DOHH2 (cell line): ENCODE data around the gene DDR2.

Experiments used
- H3F3A ChIP-seq: fragments of 200-600 bp; sonication (generic), shearing (Covaris generic); 2 replicates; pipeline ENCODE4 v1.6.0; 2016; ENCODE audit warnings: antibody characterized with exemption, mild to moderate bottlenecking; ENCODE audit not compliant: control insufficient read depth, insufficient read depth
- H3K27ac ChIP-seq: fragments of 200-600 bp; sonication (generic); 2 replicates; pipeline ENCODE4 v1.5.1; 2014; ENCODE audit warnings: low read depth, mild to moderate bottlenecking, low read length, moderate library complexity
- H3K27me3 ChIP-seq: fragments of 200-600 bp; sonication (generic); 2 replicates; pipeline ENCODE4 v1.6.1; 2014; ENCODE audit warnings: mild to moderate bottlenecking, low read length, mixed read lengths; ENCODE audit not compliant: control insufficient read depth
- H3K36me3 ChIP-seq: fragments of 200-600 bp; sonication (generic); 2 replicates; pipeline ENCODE4 v1.6.1; 2014; ENCODE audit warnings: mild to moderate bottlenecking, low read length, moderate library complexity, mixed read lengths; ENCODE audit not compliant: control insufficient read depth
- H3K4me1 ChIP-seq: fragments of 200-600 bp; sonication (generic); 2 replicates; pipeline ENCODE4 v1.6.1; 2014; ENCODE audit warnings: mild to moderate bottlenecking, low read length, mixed read lengths; ENCODE audit not compliant: control insufficient read depth
- H3K4me2 ChIP-seq: fragments of 200-600 bp; sonication (generic); 2 replicates; pipeline ENCODE4 v1.6.0; 2014; ENCODE audit warnings: mild to moderate bottlenecking, low read length, moderate library complexity
- H3K4me3 ChIP-seq: fragments of 200-600 bp; sonication (generic); 2 replicates; pipeline ENCODE4 v1.5.1; 2014; ENCODE audit warnings: mild to moderate bottlenecking, low read length, mixed read lengths
- H3K79me2 ChIP-seq: fragments of 200-600 bp; sonication (generic); 2 replicates; pipeline ENCODE4 v1.6.1; 2014; ENCODE audit warnings: mild to moderate bottlenecking, low read length, mixed read lengths; ENCODE audit not compliant: control insufficient read depth
- H3K9me2 ChIP-seq: fragments of 200-600 bp; sonication (generic); replicated peaks from 2 replicates; pipeline ENCODE4 v1.6.1; 2014; ENCODE audit warnings: mild to moderate bottlenecking, low read length, mixed read lengths; ENCODE audit not compliant: control insufficient read depth
- H3K9me3 ChIP-seq: fragments of 200-600 bp; sonication (generic); 2 replicates; pipeline ENCODE4 v1.6.1; 2014; ENCODE audit warnings: antibody characterized with exemption, low read length, mixed read lengths; ENCODE audit not compliant: control insufficient read depth, insufficient read depth
- H4K20me1 ChIP-seq: fragments of 200-600 bp; sonication (generic); 2 replicates; pipeline ENCODE4 v1.6.0; 2014; ENCODE audit warnings: low read depth, mild to moderate bottlenecking, antibody characterized with exemption, low read length, moderate library complexity; ENCODE audit not compliant: control insufficient read depth, insufficient read depth
- CTCF ChIP-seq: fragments of 200-600 bp; sonication (generic); IDR thresholded peaks from one replicate; pipeline ENCODE4 v1.5.1; 2014; ENCODE audit warnings: antibody characterized with exemption, mild to moderate bottlenecking, low read depth, low read length; ENCODE audit not compliant: poor library complexity, severe bottlenecking
- EZH2phosphoT487 ChIP-seq: fragments of 200-600 bp; sonication (generic); IDR thresholded peaks from 2 replicates; pipeline ENCODE4 v1.6.1; 2017; ENCODE audit warnings: borderline replicate concordance, mild to moderate bottlenecking, antibody characterized with exemption, low read length, moderate library complexity, mixed read lengths

The DDR2 gene

GRCh38 chr1:162694911-162695310 lies 62.6 kb downstream of the DDR2 start:
- H3K9me2 ChIP-seq = no peaks in the 10 kb centered on the region
- H3K9me3 ChIP-seq = no peaks in the 10 kb centered on the region
- no peaks in the 10 kb centered on the region for H3K79me2 ChIP-seq
- no peaks in the 10 kb centered on the region for H3K4me1 ChIP-seq
- H3K4me3 ChIP-seq = no peak overlapping the region
- no peak for TF ChIP-seq EZH2phosphoT487
- TF ChIP-seq CTCF = no peak
- H3K36me3 ChIP-seq = no peaks in the 10 kb centered on the region
- H4K20me1 ChIP-seq = no peaks in the 10 kb centered on the region
- H3K27me3 ChIP-seq = peaks cover 4% of the 10 kb centered on the region; the same call in 1 of the 2 replicates
- H3F3A ChIP-seq = no peaks in the 10 kb centered on the region
- no peak overlapping the region for H3K4me2 ChIP-seq
- H3K27ac ChIP-seq = no peak overlapping the region

DNA sequence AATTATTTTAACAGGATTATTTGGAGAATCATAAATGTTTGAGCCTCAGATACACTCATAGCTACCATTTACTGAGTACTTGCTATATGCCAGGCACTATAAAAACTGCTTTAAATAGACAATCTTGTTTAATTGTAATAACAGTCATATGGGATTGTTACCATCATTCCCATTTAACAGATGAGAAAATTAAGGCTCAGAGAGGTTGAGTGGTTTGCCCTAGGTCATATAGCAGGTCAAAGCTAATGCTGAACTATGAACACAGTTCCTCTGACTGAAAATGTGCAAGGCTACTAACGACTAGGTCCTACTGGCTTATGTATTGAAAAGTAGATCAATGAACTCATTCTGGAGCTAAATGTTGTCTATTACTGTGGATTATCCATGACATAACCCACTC lies 63.4 kb downstream of the DDR2 start:
- H3K4me2 ChIP-seq = no peak overlapping the region
- peaks cover 4% of the 10 kb centered on the region; the same call in 1 of the 2 replicates for H3K27me3 ChIP-seq
- no peaks in the 10 kb centered on the region for H4K20me1 ChIP-seq
- H3K9me3 ChIP-seq = no peaks in the 10 kb centered on the region
- H3K9me2 ChIP-seq = no peaks in the 10 kb centered on the region
- no peaks in the 10 kb centered on the region for H3K36me3 ChIP-seq
- H3K4me1 ChIP-seq = no peaks in the 10 kb centered on the region
- no peak for TF ChIP-seq EZH2phosphoT487
- TF ChIP-seq CTCF = no peak
- H3K4me3 ChIP-seq = no peak overlapping the region
- no peak overlapping the region for H3K27ac ChIP-seq
- no peaks in the 10 kb centered on the region for H3F3A ChIP-seq
- no peaks in the 10 kb centered on the region for H3K79me2 ChIP-seq

- Histone ChIP-seq H3K36me3 (no peaks in the 10 kb centered on the region), H3F3A (no peaks in the 10 kb centered on the region), H3K9me2 (no peaks in the 10 kb centered on the region), H3K27ac (no peak overlapping the region), H3K4me1 (no peaks in the 10 kb centered on the region), H3K79me2 (no peaks in the 10 kb centered on the region), H3K4me2 (no peak overlapping the region), H3K27me3 (peaks cover 4% of the 10 kb centered on the region; the same call in 1 of the 2 replicates), H4K20me1 (no peaks in the 10 kb centered on the region), H3K9me3 (no peaks in the 10 kb centered on the region), H3K4me3 (no peak overlapping the region)
- TF ChIP-seq CTCF (no peak), EZH2phosphoT487 (no peak)
These were observed 64.1 kb downstream of the DDR2 start for GRCh38 chr1:162696286-162696862.
